HepG2 (cell line): ENCODE measurements around the gene CRISP3. TPM values are rescaled to one million over a fixed set of nuclear protein-coding genes. Genes with fewer than 3 reads are reported as not detected.

ENCODE experiments used
- ATAC-seq: fragments of 200-7000 bp; cut with Tn5 transposase; 3 replicates; pipeline ENCODE4 v1.9.1; 2020; ENCODE audit warnings: mild to moderate bottlenecking, moderate library complexity
- BruUV-seq: library from RNA; stranded (reverse); fragments of 400-500 nt; replicated peaks from 2 replicates; lab custom pipeline; 2021; lab: Mats Ljungman, UMichigan
- CTCF ChIA-PET: fragments of 300-600 bp; formaldehyde crosslinking; extraction: SDS; loops from one replicate; lab custom pipeline; 2021; ENCODE audit warnings: low total read pairs, inconsistent platforms, low intra/inter-chr PET ratio; lab: Yijun Ruan, JAX
- POLR2A ChIA-PET: fragments of 350-600 bp; sonication (Branson Sonifier 250); formaldehyde crosslinking; loops from one replicate; lab custom pipeline; 2020; ENCODE audit warnings: antibody characterized with exemption, inconsistent platforms; lab: Yijun Ruan, JAX
- DNase-seq: peaks from one replicate; pipeline ENCODE4 v3.0.0-alpha.2; 2015; ENCODE audit warnings: low spot score
- FAIRE-seq: peaks from 3 replicates; lab custom pipeline; 2011; peaks lifted over from hg19 to GRCh38; lab: Jason Lieb, UNC
- H2AFZ ChIP-seq: one replicate; pipeline ENCODE4 v1.6.1; 2011; ENCODE audit warnings: low read length, inconsistent platforms
- H3K27ac ChIP-seq: fragments of 300-600 bp; 3 replicates; pipeline ENCODE4 v1.8.0; 2011; ENCODE audit warnings: mixed run types, mild to moderate bottlenecking, mixed read lengths, low read length, inconsistent platforms; ENCODE audit not compliant: insufficient read depth; ENCODE audit errors: extremely low read length
- H3K27me3 ChIP-seq, 2 experiments: fragments of 200-600 bp in 1 of 2; 2 replicates in 1 of 2; 3 replicates in 1 of 2; pipeline versions ENCODE4 v1.6.0 to v1.8.0; 2011; ENCODE audit warnings: low read length in 2 of 2, mild to moderate bottlenecking in 2 of 2, moderate library complexity in 2 of 2, inconsistent platforms in 1 of 2; ENCODE audit not compliant: insufficient read depth in 2 of 2, control insufficient read depth in 1 of 2
- H3K36me3 ChIP-seq, 2 experiments: fragments of 200-600 bp in 1 of 2; replicated peaks in 1 of 2; 2 replicates in 1 of 2; 3 replicates in 1 of 2; pipeline versions ENCODE4 v1.5.1 to v1.8.0; 2011; ENCODE audit warnings: low read length in 2 of 2, inconsistent platforms in 1 of 2; ENCODE audit not compliant: insufficient read depth in 2 of 2, control insufficient read depth in 1 of 2
- H3K4me1 ChIP-seq: 2 replicates; pipeline ENCODE4 v1.5.1; 2012; ENCODE audit warnings: low read length, inconsistent platforms; ENCODE audit not compliant: insufficient read depth
- H3K4me2 ChIP-seq: 2 replicates; pipeline ENCODE4 v1.6.0; 2011; ENCODE audit warnings: low read depth, low read length, inconsistent platforms
- H3K4me3 ChIP-seq, 3 experiments: fragments of 200-600 bp in 1 of 3; sonication (generic), shearing (Covaris generic) in 1 of 3; replicated peaks in 1 of 3; 2 replicates each; pipeline ENCODE4 v1.5.1; 2011 to 2016; ENCODE audit warnings: low read length in 3 of 3, inconsistent platforms in 2 of 3, low read depth in 2 of 3, mild to moderate bottlenecking in 2 of 3, control low read depth in 1 of 3, mixed read lengths in 1 of 3; ENCODE audit not compliant: insufficient read depth in 1 of 3
- H3K79me2 ChIP-seq: one replicate; pipeline ENCODE4 v1.6.1; 2011; ENCODE audit warnings: low read length, inconsistent platforms; ENCODE audit not compliant: insufficient read depth
- H3K9ac ChIP-seq: 2 replicates; pipeline ENCODE4 v1.6.0; 2011; ENCODE audit warnings: mild to moderate bottlenecking, low read depth, low read length, inconsistent platforms; ENCODE audit not compliant: insufficient read depth
- H3K9me3 ChIP-seq: 2 replicates; pipeline ENCODE4 v1.5.1; 2012; ENCODE audit warnings: mild to moderate bottlenecking, low read length
- H4K20me1 ChIP-seq: 2 replicates; pipeline ENCODE4 v1.6.0; 2011; ENCODE audit warnings: inconsistent platforms, mild to moderate bottlenecking, low read length, moderate library complexity; ENCODE audit not compliant: insufficient read depth
- ARNTL ChIP-seq: sonication (generic); formaldehyde crosslinking; IDR thresholded peaks from 2 replicates; pipeline ENCODE4 v1.4.0; 2020; ENCODE audit warnings: mild to moderate bottlenecking, missing genetic modification reagents
- HOXA7 ChIP-seq: sonication (generic); formaldehyde crosslinking; IDR thresholded peaks from 2 replicates; pipeline ENCODE4 v1.8.1; 2022; ENCODE audit warnings: mild to moderate bottlenecking, missing genetic modification reagents, moderate library complexity
- KDM6A ChIP-seq: IDR thresholded peaks from 2 replicates; pipeline ENCODE4 v1.6.1; 2016; ENCODE audit warnings: low read depth
- NCOR1 ChIP-seq: fragments of 200-600 bp; sonication (generic); IDR thresholded peaks from 2 replicates; pipeline ENCODE4 v1.7.0; 2017; ENCODE audit warnings: antibody characterized with exemption, low read length, borderline replicate concordance
- PAF1 ChIP-seq: IDR thresholded peaks from 2 replicates; pipeline ENCODE4 v1.6.1; 2016; ENCODE audit warnings: missing genetic modification reagents, missing compliant biosample characterization
- PCBP1 ChIP-seq: fragments of 200-400 bp; formaldehyde crosslinking; IDR thresholded peaks from 2 replicates; pipeline ENCODE4 v1.6.1; 2017; ENCODE audit warnings: mild to moderate bottlenecking, low read depth, low read length, borderline replicate concordance
- PHB2 ChIP-seq: fragments of 450-650 bp; IDR thresholded peaks from 2 replicates; pipeline ENCODE4 v1.6.1; 2018; ENCODE audit not compliant: partially characterized antibody
- SAFB2 ChIP-seq: sonication (generic); formaldehyde crosslinking; IDR thresholded peaks from 2 replicates; pipeline ENCODE4 v1.5.1; 2020; ENCODE audit warnings: missing genetic modification reagents, low read depth, mild to moderate bottlenecking, borderline replicate concordance
- ZFP36L1 ChIP-seq: sonication (generic); formaldehyde crosslinking; IDR thresholded peaks from 2 replicates; pipeline ENCODE4 v1.8.0; 2022; ENCODE audit warnings: mild to moderate bottlenecking, missing genetic modification reagents, moderate library complexity
- ZNF180 ChIP-seq: sonication (generic); formaldehyde crosslinking; IDR thresholded peaks from 2 replicates; pipeline ENCODE4 v1.4.0; 2020; ENCODE audit warnings: low read depth, missing genetic modification reagents, borderline replicate concordance
- ZNF230 ChIP-seq: sonication (generic); formaldehyde crosslinking; IDR thresholded peaks from 2 replicates; pipeline ENCODE4 v1.4.0; 2020; ENCODE audit warnings: mild to moderate bottlenecking, missing genetic modification reagents
- ZNF275 ChIP-seq: sonication (generic); formaldehyde crosslinking; IDR thresholded peaks from 2 replicates; pipeline ENCODE4 v1.8.0; 2022; ENCODE audit warnings: missing genetic modification reagents, mild to moderate bottlenecking, inconsistent platforms, borderline replicate concordance
- ZNF430 ChIP-seq: sonication (generic); formaldehyde crosslinking; IDR thresholded peaks from 2 replicates; pipeline ENCODE4 v1.9.0; 2021; ENCODE audit warnings: mild to moderate bottlenecking, missing genetic modification reagents
- ZNF615 ChIP-seq: sonication (generic); formaldehyde crosslinking; IDR thresholded peaks from 2 replicates; pipeline ENCODE4 v1.5.0; 2020; ENCODE audit warnings: mild to moderate bottlenecking, missing genetic modification reagents, borderline replicate concordance
- ZNF660 ChIP-seq: sonication (generic); formaldehyde crosslinking; IDR thresholded peaks from 2 replicates; pipeline ENCODE4 v1.5.1; 2020; ENCODE audit warnings: mild to moderate bottlenecking, low read depth, missing genetic modification reagents, borderline replicate concordance
- ZNF7 ChIP-seq: IDR thresholded peaks from 2 replicates; pipeline ENCODE4 v1.6.1; 2016; ENCODE audit warnings: missing biosample characterization, missing genetic modification reagents
- WGBS: methylation state at CpG from one replicate; pipeline ENCODE4 v1.1.6; 2017; ENCODE audit warnings: low lambda C conversion rate; 5-methylcytosine and 5-hydroxymethylcytosine counted together
- in situ Hi-C: cut with HindIII; loops from 2 replicates; pipeline ENCODE4 v1.10.0; 2017; ENCODE audit warnings: low pct_unique_long_range_greater_than_20kb; ENCODE audit not compliant: extremely low pct_ligation_motif_present
- intact Hi-C: fragments of 100-400 bp; cut with micrococcal nuclease; formaldehyde crosslinking; loops from one replicate; pipeline ENCODE4 v1.10.0; 2022; ENCODE audit not compliant: unreplicated experiment
- polyA plus RNA-seq, 8 experiments: library from polyadenylated mRNA; depleted of rRNA in 3 of 8; stranded (reverse) in 7 of 8; unstranded in 1 of 8; fragments of >200 nt; fragmentation: Illumina TruSeq in 4 of 8; extraction: Trizol in 4 of 8; gene quantifications; 2 replicates each; pipeline versions ENCODE4 v1.2.1 to v1.2.3, GENCODE V29; 2011 to 2016; ENCODE audit warnings: low read depth in 4 of 8, missing spikeins in 1 of 8, mixed read lengths in 1 of 8; ENCODE audit not compliant: insufficient read depth in 1 of 8
- total RNA-seq, 5 experiments: library from RNA; depleted of rRNA; stranded (reverse); fragments of >200 nt; fragmentation: Illumina TruSeq; extraction: Trizol; gene quantifications; 2 replicates each; pipeline ENCODE4 v1.2.3, GENCODE V29; 2016; ENCODE audit warnings: low read depth in 1 of 5
- TF ChIP-seq, protein P1 (sequence below): sonication (generic); formaldehyde crosslinking; IDR thresholded peaks from 2 replicates; pipeline ENCODE4 v1.5.1; 2020; ENCODE audit warnings: missing genetic modification reagents, mild to moderate bottlenecking, borderline replicate concordance
- TF ChIP-seq, protein P2 (sequence below): sonication (generic); formaldehyde crosslinking; IDR thresholded peaks from 2 replicates; pipeline ENCODE4 v1.9.0; 2021; ENCODE audit warnings: missing genetic modification reagents, mild to moderate bottlenecking, borderline replicate concordance

The CRISP3 gene
- total and polyA plus RNA-seq, 2 of the 13 experiments (the other 11 are each of a cell fraction or from before 2014, with no cell fraction given): not detected

- TF ChIP-seq PAF1 (CRISPR knock-in tag): no peak
- no peak for TF ChIP-seq ZNF230 (CRISPR knock-in tag)
- TF ChIP-seq, protein P1, sequence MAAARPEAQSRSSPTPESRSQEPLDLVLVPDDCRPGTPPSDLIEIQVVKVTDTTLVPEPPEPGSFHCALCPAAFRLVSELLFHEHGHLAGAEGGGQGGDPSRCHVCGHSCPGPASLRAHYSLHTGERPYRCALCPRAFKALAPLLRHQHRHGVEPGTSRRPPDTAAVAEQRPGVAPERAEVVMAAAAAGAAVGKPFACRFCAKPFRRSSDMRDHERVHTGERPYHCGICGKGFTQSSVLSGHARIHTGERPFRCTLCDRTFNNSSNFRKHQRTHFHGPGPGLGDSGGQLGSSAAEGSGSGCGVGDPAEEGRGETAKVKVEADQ: no peak
- TF ChIP-seq ZNF660 (CRISPR knock-in tag): no peak
- no peak for TF ChIP-seq HOXA7
- no peak for TF ChIP-seq PCBP1
- no peak for TF ChIP-seq PHB2
- no peak for TF ChIP-seq ZNF275 (CRISPR knock-in tag)
- no peak for TF ChIP-seq ZNF430
- no peak for TF ChIP-seq ARNTL
- TF ChIP-seq ZNF180 (CRISPR knock-in tag): no peak
- no peak for TF ChIP-seq KDM6A (CRISPR knock-in tag)
- TF ChIP-seq, protein P2, sequence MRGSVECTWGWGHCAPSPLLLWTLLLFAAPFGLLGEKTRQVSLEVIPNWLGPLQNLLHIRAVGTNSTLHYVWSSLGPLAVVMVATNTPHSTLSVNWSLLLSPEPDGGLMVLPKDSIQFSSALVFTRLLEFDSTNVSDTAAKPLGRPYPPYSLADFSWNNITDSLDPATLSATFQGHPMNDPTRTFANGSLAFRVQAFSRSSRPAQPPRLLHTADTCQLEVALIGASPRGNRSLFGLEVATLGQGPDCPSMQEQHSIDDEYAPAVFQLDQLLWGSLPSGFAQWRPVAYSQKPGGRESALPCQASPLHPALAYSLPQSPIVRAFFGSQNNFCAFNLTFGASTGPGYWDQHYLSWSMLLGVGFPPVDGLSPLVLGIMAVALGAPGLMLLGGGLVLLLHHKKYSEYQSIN: no peak
- TF ChIP-seq ZNF615: no peak
- TF ChIP-seq NCOR1: no peak
- no peak for TF ChIP-seq ZNF7 (CRISPR knock-in tag)
- no peak for TF ChIP-seq ZFP36L1 (CRISPR knock-in tag)
- no peak for TF ChIP-seq SAFB2 (CRISPR knock-in tag)
- TF ChIP-seq, all 625 proteins: peak for 0
- ChIA-PET POLR2A (no interaction called here), CTCF (no interaction called here)
- no peak overlapping the region for H3K9ac ChIP-seq
- no peaks in the 10 kb centered on the region for H4K20me1 ChIP-seq
- no peak overlapping the region for H3K4me3 ChIP-seq
- no peaks in the 10 kb centered on the region for H3K4me1 ChIP-seq
- no peak overlapping the region for H3K27ac ChIP-seq
- WGBS: 0% methylated on average over 2 of the region's 2 CpGs
- in situ Hi-C loops (no loop called here), intact Hi-C loops (no loop called here)
- no peak for ATAC-seq
- no peak for DNase-seq
- BruUV-seq: no TSS peak
- no peaks in the 10 kb centered on the region for H3K27me3 ChIP-seq
- no peak for FAIRE-seq
- no peak overlapping the region for H2AFZ ChIP-seq
- H3K9me3 ChIP-seq: no peaks in the 10 kb centered on the region
- H3K36me3 ChIP-seq: no peaks in the 10 kb centered on the region
- H3K79me2 ChIP-seq: no peaks in the 10 kb centered on the region
- H3K4me2 ChIP-seq: no peak overlapping the region
Observed at GRCh38 chr6:49790341-49790740, 46.2 kb upstream of the CRISP3 start.
